Germinal center (tissue), 1 donor: ENCODE measurements around the gene RMDN2.

Source experiments
- DNase-seq: peaks from one replicate; pipeline ENCODE4 v3.0.0; 2012; ENCODE audit warnings: mixed read lengths, low spot score

Gene RMDN2

GRCh38 chr2:38039121-38039910 is 114.2 kb downstream of the RMDN2 start:
- DNase-seq = no peak

DNA sequence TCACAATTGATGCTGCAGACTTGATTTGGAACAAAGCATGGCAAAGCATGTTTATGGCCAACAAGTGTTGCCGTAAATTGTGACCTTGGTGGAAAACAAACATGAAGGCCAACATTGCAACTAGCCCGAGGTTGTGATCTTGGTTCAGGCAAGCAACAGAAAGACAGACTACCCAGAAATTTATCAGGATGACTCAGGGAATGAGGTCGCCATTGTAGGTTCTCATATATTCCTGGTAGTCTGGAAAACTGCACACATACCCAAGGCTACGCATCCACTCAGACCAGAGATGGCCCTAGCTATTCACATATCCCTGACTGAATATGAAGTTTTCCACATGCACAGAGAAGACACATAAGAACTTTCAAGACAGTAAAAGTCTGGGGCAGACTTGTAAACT is 120.7 kb downstream of the RMDN2 start:
- no peak for DNase-seq

GRCh38 chr2:38056216-38056615 is 131.1 kb downstream of the RMDN2 start:
- DNase-seq = no peak

- DNase-seq = no peak
Measured at GRCh38 chr2:38057651-38058410, 132.7 kb downstream of the RMDN2 start.

GRCh38 chr2:38060236-38061018 is 135.3 kb downstream of the RMDN2 start:
- no peak for DNase-seq

GRCh38 chr2:38064801-38065501 is 139.9 kb downstream of the RMDN2 start:
- DNase-seq = no peak

- DNase-seq = no peak
Measured at GRCh38 chr2:38065502-38066135, 140.5 kb downstream of the RMDN2 start.

GRCh38 chr2:38066421-38067115 is 141.5 kb downstream of the RMDN2 start:
- no peak for DNase-seq
